Measurements from ENCODE around the gene SHROOM1. TPM values are rescaled to one million over a fixed set of nuclear protein-coding genes. Genes with fewer than 3 reads are reported as not detected.

Gene SHROOM1
- total and polyA plus RNA-seq, 2 donors (not counting 3 experiments of a cell fraction or from before 2014, with no cell fraction given), result 12.8 to 20.9 TPM

DNA sequence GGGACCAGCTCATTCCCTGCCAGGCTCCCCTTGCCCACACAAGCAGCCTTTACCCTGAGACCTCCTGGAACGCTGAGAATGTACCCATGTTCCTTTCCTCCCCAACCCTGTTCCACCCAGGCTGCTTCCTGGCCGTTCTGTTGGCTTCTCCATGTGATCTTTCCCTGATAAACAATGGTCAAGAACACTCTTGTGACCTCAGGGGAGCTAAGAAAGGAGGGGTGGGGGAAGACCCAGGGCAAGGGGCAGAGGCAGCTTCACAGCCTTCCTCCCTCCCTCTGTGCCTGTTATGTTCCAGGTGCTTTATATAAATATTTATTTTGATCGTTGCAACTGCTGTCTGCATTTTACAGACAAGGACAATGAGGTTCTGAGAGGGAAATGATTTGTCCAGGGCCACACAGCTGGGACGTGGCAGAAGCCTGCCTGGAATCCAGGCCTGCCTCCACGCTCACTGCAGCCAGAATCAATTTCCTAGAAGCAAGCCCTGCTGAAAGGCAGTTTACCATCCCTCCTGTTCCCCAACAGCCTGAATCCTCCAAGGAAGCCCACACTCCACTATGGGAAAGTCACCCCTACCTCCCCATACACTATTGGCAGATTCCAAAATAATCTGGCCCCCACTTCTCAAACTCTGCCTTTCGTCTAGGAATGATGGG lies 3.9 kb downstream of the SHROOM1 start:
- intact Hi-C loops (cut with micrococcal nuclease), result loop anchor here (10.0 kb wide), 1 partner anchor 532 kb away; the partner anchor contains the start of gene SLC22A4

GRCh38 chr5:132825834-132826391 lies 4.5 kb downstream of the SHROOM1 start:
- no peak for FAIRE-seq
- Histone ChIP-seq H3K4me3 (replicated peaks in 1 of 3; ENCODE audit: insufficient read depth in 1 of 3, low read depth in 1 of 3, low read length in 3 of 3) (no peak overlapping the region), H3K36me3 (ENCODE audit: control insufficient read depth in 2 of 2, extremely low read depth in 1 of 2, insufficient read depth in 2 of 2, low read length in 2 of 2) (peaks cover 2 to 4% of the 10 kb centered on the region in 2 experiments), H3K9me1 (replicated peaks; ENCODE audit: control insufficient read depth, extremely low read depth, insufficient read depth, low read length) (no peaks in the 10 kb centered on the region), H3K79me2 (ENCODE audit: control insufficient read depth, insufficient read depth, low read length) (no peaks in the 10 kb centered on the region), H3K4me1 (ENCODE audit: control insufficient read depth, extremely low read depth, insufficient read depth, low read length) (peaks cover 12% of the 10 kb centered on the region), H4K20me1 (replicated peaks; ENCODE audit: control insufficient read depth, extremely low read depth, insufficient read depth, low read length) (no peaks in the 10 kb centered on the region), H3K9ac (replicated peaks; ENCODE audit: extremely low read depth, insufficient read depth, low read length) (no peak overlapping the region), H2AFZ (ENCODE audit: low read depth, low read length) (no peak overlapping the region), H3K9me3 (replicated peaks; ENCODE audit: control insufficient read depth, insufficient read depth, low read length) (no peaks in the 10 kb centered on the region), H3K27ac (ENCODE audit: insufficient read depth, low read depth, low read length) (no peak overlapping the region), H3K27me3 (ENCODE audit: control insufficient read depth in 2 of 2, insufficient read depth in 2 of 2, low read length in 2 of 2) (no peaks in the 10 kb centered on the region), H3K4me2 (ENCODE audit: insufficient read depth, low read length) (no peak overlapping the region)
- no peak for DNase-seq (ENCODE audit: low read depth, low spot score)
- POLR2A ChIA-PET, result no interaction called here
- dilution Hi-C loops (cut with MboI; ENCODE audit: extremely low pct_ligation_motif_present, low sequenced_read_pairs) (no loop called here), intact Hi-C loops (cut with micrococcal nuclease) (loop anchor here (10.0 kb wide), 1 partner anchor 531 kb away; the partner anchor contains the start of gene SLC22A4)
- TF ChIP-seq FOS (IDR thresholded peaks at IDR 0.05; ENCODE audit: borderline replicate concordance, insufficient read depth, low read length) (no peak), POLR2A (IDR thresholded peaks at IDR 0.05; ENCODE audit: low read depth, low read length) (no peak), JUN (IDR thresholded peaks at IDR 0.05; ENCODE audit: borderline replicate concordance, insufficient read depth, insufficient read length, low read depth) (no peak), CTCF (IDR thresholded peaks at IDR 0.05; ENCODE audit: extremely low read depth in 1 of 2, insufficient read depth in 1 of 2, low read depth in 1 of 2, low read length in 2 of 2) (no peak), EZH2 (IDR thresholded peaks at IDR 0.05; ENCODE audit: borderline replicate concordance, low read depth, low read length, severe bottlenecking) (no peak), GATA2 (IDR thresholded peaks at IDR 0.05; ENCODE audit: insufficient read depth, insufficient read length, low read depth, low read length) (no peak), MYC (IDR thresholded peaks at IDR 0.05; ENCODE audit: low read depth, low read length) (no peak), POLR2AphosphoS5 (IDR thresholded peaks at IDR 0.05; ENCODE audit: insufficient read depth, low read depth, low read length) (no peak)
- TF ChIP-seq, protein P1, sequence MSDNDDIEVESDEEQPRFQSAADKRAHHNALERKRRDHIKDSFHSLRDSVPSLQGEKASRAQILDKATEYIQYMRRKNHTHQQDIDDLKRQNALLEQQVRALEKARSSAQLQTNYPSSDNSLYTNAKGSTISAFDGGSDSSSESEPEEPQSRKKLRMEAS (IDR thresholded peaks at IDR 0.05; ENCODE audit: insufficient read depth, insufficient read length), result no peak
- CTCF ChIA-PET, result interaction anchor here (1.2 to 9.9 kb wide), 3 partner anchors 28 to 71 kb away, joined by 4 to 122 read pairs (median 6); no protein-coding TSS in a partner anchor
- BruUV-seq (replicated peaks), result no TSS peak

More for the DNA sequence above, 3.9 kb downstream of the SHROOM1 start:
- no peaks in the 10 kb centered on the region for H3K9me3 ChIP-seq (replicated peaks; ENCODE audit: control insufficient read depth, insufficient read depth, low read length)
- DNase-seq (ENCODE audit: low read depth, low spot score) (peak; percentile 51), FAIRE-seq (peak; percentile 70)
- TF ChIP-seq, protein P1 (IDR thresholded peaks at IDR 0.05; ENCODE audit: insufficient read depth, insufficient read length), result no peak
- H3K4me3 ChIP-seq (replicated peaks in 1 of 3; ENCODE audit: insufficient read depth in 1 of 3, low read depth in 1 of 3, low read length in 3 of 3), result no peak overlapping the region
- no peak overlapping the region for H3K27ac ChIP-seq (ENCODE audit: insufficient read depth, low read depth, low read length)
- H3K4me1 ChIP-seq (ENCODE audit: control insufficient read depth, extremely low read depth, insufficient read depth, low read length), result peaks cover 12% of the 10 kb centered on the region
- ChIA-PET POLR2A (no interaction called here), CTCF (interaction anchor here (0.8 to 9.9 kb wide), 4 partner anchors 28 to 72 kb away, joined by 4 to 122 read pairs (median 5); partner anchors contain the start of gene GDF9)
- H3K9ac ChIP-seq (replicated peaks; ENCODE audit: extremely low read depth, insufficient read depth, low read length), result no peak overlapping the region
- no peak overlapping the region for H2AFZ ChIP-seq (ENCODE audit: low read depth, low read length)
- H3K79me2 ChIP-seq (ENCODE audit: control insufficient read depth, insufficient read depth, low read length), result no peaks in the 10 kb centered on the region
- peaks cover 2 to 4% of the 10 kb centered on the region in 2 experiments for H3K36me3 ChIP-seq (ENCODE audit: control insufficient read depth in 2 of 2, extremely low read depth in 1 of 2, insufficient read depth in 2 of 2, low read length in 2 of 2)
- no peaks in the 10 kb centered on the region for H3K9me1 ChIP-seq (replicated peaks; ENCODE audit: control insufficient read depth, extremely low read depth, insufficient read depth, low read length)
- no peaks in the 10 kb centered on the region for H3K27me3 ChIP-seq (ENCODE audit: control insufficient read depth in 2 of 2, insufficient read depth in 2 of 2, low read length in 2 of 2)
- dilution Hi-C loops (cut with MboI; ENCODE audit: extremely low pct_ligation_motif_present, low sequenced_read_pairs), result no loop called here
- no peaks in the 10 kb centered on the region for H4K20me1 ChIP-seq (replicated peaks; ENCODE audit: control insufficient read depth, extremely low read depth, insufficient read depth, low read length)
- no peak overlapping the region for H3K4me2 ChIP-seq (ENCODE audit: insufficient read depth, low read length)
- BruUV-seq (replicated peaks), result no TSS peak
